Right lobe of liver (tissue), 6 donors: Measurements from ENCODE around the gene OR10G2. TPM values are rescaled to one million over a fixed set of nuclear protein-coding genes. Genes with fewer than 3 reads are reported as not detected.

Source experiments
- ATAC-seq, 4 donors: fragments of 200-7000 bp; cut with Tn5 transposase; one replicate each; pipeline ENCODE4 v1.9.1; 2020; ENCODE audit warnings: mild to moderate bottlenecking in 4 of 4, moderate library complexity in 4 of 4
- DNase-seq, 3 donors: peaks; one replicate each; pipeline ENCODE4 v3.0.0-alpha.2; 2020
- H3K27ac ChIP-seq, 3 donors: fragments of 200-600 bp; one replicate each; pipeline ENCODE4 v1.8.0; 2022
- H3K27me3 ChIP-seq, 2 donors: fragments of 200-600 bp; one replicate each; pipeline ENCODE4 v1.8.0; 2022
- H3K36me3 ChIP-seq, 4 donors: fragments of 200-600 bp; sonication (generic) in 1 of 4; one replicate each; pipeline versions ENCODE4 v1.5.1 to v1.8.0; 2017 to 2022; ENCODE audit warnings: control low read depth in 1 of 4
- H3K4me1 ChIP-seq, 4 donors: fragments of 200-600 bp; sonication (generic) in 1 of 4; one replicate each; pipeline versions ENCODE4 v1.5.1 to v1.8.0; 2017 to 2022; ENCODE audit warnings: control low read depth in 1 of 4
- H3K4me3 ChIP-seq, 3 donors: fragments of 200-600 bp; one replicate each; pipeline ENCODE4 v1.8.0; 2022
- H3K9me3 ChIP-seq, 4 donors: fragments of 200-600 bp; sonication (generic) in 1 of 4; one replicate each; pipeline versions ENCODE4 v1.5.1 to v1.8.0; 2017 to 2022; ENCODE audit warnings: control low read depth in 1 of 4
- CTCF ChIP-seq, 4 donors: fragments of 200-600 bp in 3 of 4; fragments of 450-650 bp in 1 of 4; IDR thresholded peaks; one replicate each; pipeline versions ENCODE4 v1.5.1 to v1.8.0; 2016 to 2022; ENCODE audit warnings: antibody characterized with exemption in 4 of 4, mild to moderate bottlenecking in 2 of 4
- POLR2A ChIP-seq: fragments of 450-650 bp; IDR thresholded peaks from one replicate; pipeline ENCODE4 v1.6.1; 2017; ENCODE audit warnings: antibody characterized with exemption, mild to moderate bottlenecking
- WGBS: methylation state at CpG from one replicate; pipeline ENCODE4 v1.1.6; 2018; ENCODE audit warnings: low coverage, low lambda C conversion rate; ENCODE audit not compliant: insufficient coverage; ENCODE audit errors: missing lambda C conversion rate; 5-methylcytosine and 5-hydroxymethylcytosine counted together
- intact Hi-C, 2 donors: fragments of 100-400 bp; cut with DNase I; formaldehyde crosslinking; loops; one replicate each; pipeline versions ENCODE4 v1.11.2 to v1.14.1; 2022
- long read RNA-seq: library from polyadenylated mRNA; unstranded; transcript quantifications from one replicate; pipeline ENCODE4 v2.0.0, GENCODE V29; 2019
- total RNA-seq, 6 experiments: library from RNA; depleted of rRNA in 2 of 6; stranded (reverse); fragments of >200 nt in 2 of 6; fragmentation: NEBNext Ultra II Directional in 3 of 6; extraction: Animal tissue kit (Norgen Biotek cat#: 25700) in 3 of 6; gene quantifications; one replicate each; pipeline versions ENCODE4 v1.1.0 to v1.2.4, GENCODE V29; 2016 to 2023
- donor health status: DM: no; HTN: yes; CAD: no.
- donor health status: DM: no; HTN: no; CAD: no.
- donor health status: DM: no; HTN: no; CAD: no.
- donor health status: DM: no; HTN: yes; CAD: no.
- donor health status: DM: no; HTN: yes; CAD: no.

Gene OR10G2
- not detected for total RNA-seq
- long read RNA-seq, result 0 reads

GRCh38 chr14:21634840-21635239 is at the start of gene OR10G2:
Gene OR10G2, minus strand, starts transcription at chr14:21634940. Its CDS starts 98 bp downstream, at chr14:21634842.
- Histone ChIP-seq H3K27me3 (no peaks in the 10 kb centered on the region), H3K36me3 (no peaks in the 10 kb centered on the region), H3K9me3 (no peaks in the 10 kb centered on the region), H3K4me1 (no peaks in the 10 kb centered on the region), H3K4me3 (no peak within 1 kb of the TSS), H3K27ac (no peak within 1 kb of the TSS)
- TF ChIP-seq CTCF (IDR thresholded peaks at IDR 0.05) (no peak), POLR2A (no peak)
- DNase-seq, result no peak
- intact Hi-C loops, result no loop called here
- 50% methylated on average over 4 of the region's 4 CpGs for WGBS
- ATAC-seq, result no peak

- H3K4me1 ChIP-seq, result no peaks in the 10 kb centered on the region
- no peaks in the 10 kb centered on the region for H3K36me3 ChIP-seq
- H3K27me3 ChIP-seq, result no peaks in the 10 kb centered on the region
- H3K4me3 ChIP-seq, result no peak overlapping the region
- H3K9me3 ChIP-seq, result no peaks in the 10 kb centered on the region
- DNase-seq (no peak), ATAC-seq (no peak)
- WGBS, result 42% methylated on average over 2 of the region's 2 CpGs
- intact Hi-C loops, result no loop called here
- H3K27ac ChIP-seq, result no peak overlapping the region
- TF ChIP-seq POLR2A, result no peak
- TF ChIP-seq CTCF (IDR thresholded peaks at IDR 0.05), result no peak
Observed at GRCh38 chr14:21680072-21680471, 45.3 kb upstream of the OR10G2 start.

GRCh38 chr14:21675566-21675965 is 40.8 kb upstream of the OR10G2 start:
- no peak overlapping the region for H3K27ac ChIP-seq
- no peaks in the 10 kb centered on the region for H3K4me1 ChIP-seq
- intact Hi-C loops, result no loop called here
- H3K27me3 ChIP-seq, result no peaks in the 10 kb centered on the region
- no peaks in the 10 kb centered on the region for H3K36me3 ChIP-seq
- WGBS, result 54% methylated on average over 4 of the region's 4 CpGs
- TF ChIP-seq CTCF (IDR thresholded peaks at IDR 0.05), result no peak
- no peak for TF ChIP-seq POLR2A
- no peak for ATAC-seq
- DNase-seq, result no peak
- H3K4me3 ChIP-seq, result no peak overlapping the region
- H3K9me3 ChIP-seq, result no peaks in the 10 kb centered on the region

GRCh38 chr14:21673718-21674117 is 39.0 kb upstream of the OR10G2 start, which contains the start of gene OR4E1:
Gene OR4E1, minus strand, starts transcription at chr14:21673818. Its CDS starts 2,883 bp downstream, at chr14:21670935.
- 67% methylated on average over 1 of the region's 1 CpG for WGBS
- Histone ChIP-seq H3K36me3 (no peaks in the 10 kb centered on the region), H3K4me1 (no peaks in the 10 kb centered on the region), H3K4me3 (no peak within 1 kb of the TSS), H3K27me3 (no peaks in the 10 kb centered on the region), H3K27ac (no peak within 1 kb of the TSS), H3K9me3 (no peaks in the 10 kb centered on the region)
- no peak for ATAC-seq
- no peak for DNase-seq
- TF ChIP-seq POLR2A (no peak), CTCF (IDR thresholded peaks at IDR 0.05) (no peak)
- intact Hi-C loops, result no loop called here

GRCh38 chr14:21672116-21672515 is 37.4 kb upstream of the OR10G2 start:
- Histone ChIP-seq H3K36me3 (no peaks in the 10 kb centered on the region), H3K27me3 (no peaks in the 10 kb centered on the region), H3K4me3 (no peak overlapping the region), H3K27ac (no peak overlapping the region), H3K9me3 (no peaks in the 10 kb centered on the region), H3K4me1 (no peaks in the 10 kb centered on the region)
- ATAC-seq, result no peak
- 67% methylated on average over 1 of the region's 1 CpG for WGBS
- no peak for DNase-seq
- TF ChIP-seq CTCF (IDR thresholded peaks at IDR 0.05), result no peak
- intact Hi-C loops, result no loop called here
